GM18498 (cell line): ENCODE results near the gene CRYL1.

Experiments
- ATAC-seq: cut with Tn5 transposase; IDR thresholded peaks from one replicate; pipeline ENCODE4 v1.9.1; 2021; ENCODE audit warnings: mild to moderate bottlenecking, moderate library complexity; ENCODE audit not compliant: unreplicated experiment

Gene CRYL1

DNA sequence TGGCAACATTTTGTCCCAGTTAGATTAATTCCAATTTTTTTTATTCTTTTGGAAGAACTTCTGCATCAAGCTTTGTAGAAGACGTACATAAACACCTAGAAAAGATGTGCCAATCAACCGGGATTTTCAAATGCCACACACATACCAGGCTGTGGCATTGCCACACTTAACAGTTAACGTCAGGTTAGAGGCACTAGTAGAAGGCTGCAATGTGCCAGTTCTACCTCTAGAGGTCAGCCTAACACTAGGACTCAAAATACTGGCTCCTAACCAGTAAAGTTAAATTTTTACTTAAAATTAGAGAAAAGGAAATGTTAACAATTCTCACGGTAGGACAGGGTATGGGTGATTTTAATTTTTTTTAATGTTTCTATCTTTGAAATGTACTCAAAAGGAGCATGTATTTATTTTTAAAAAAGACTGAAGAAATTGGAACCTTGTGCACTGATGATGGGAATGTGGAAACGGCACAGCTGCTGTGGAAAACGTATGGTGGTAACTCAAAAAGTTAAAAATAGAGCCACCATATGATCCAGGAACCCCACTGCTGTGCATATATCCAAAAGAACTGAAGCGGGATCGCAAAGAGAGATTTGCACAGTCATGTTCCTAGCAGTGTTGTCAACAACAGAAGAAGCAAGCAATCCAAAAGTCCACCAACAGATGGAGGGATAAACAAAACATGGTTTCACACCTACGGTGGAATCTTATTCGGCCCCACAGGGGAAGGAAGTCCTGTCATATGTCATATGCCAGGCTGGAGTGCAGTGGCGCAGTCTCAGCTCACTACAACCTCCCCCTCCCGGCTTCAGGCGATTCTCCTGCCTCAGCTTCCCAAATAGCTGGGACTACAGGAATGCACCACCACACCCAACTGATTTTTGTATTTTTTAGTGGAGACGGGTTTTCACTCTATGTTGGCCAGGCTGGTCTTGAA lies 30.3 kb downstream of the CRYL1 start:
- ATAC-seq = no peak

- no peak for ATAC-seq
Measured at GRCh38 chr13:20494656-20495055, 31.0 kb downstream of the CRYL1 start.

- no peak for ATAC-seq
Measured at GRCh38 chr13:20492641-20493040, 33.0 kb downstream of the CRYL1 start.

DNA sequence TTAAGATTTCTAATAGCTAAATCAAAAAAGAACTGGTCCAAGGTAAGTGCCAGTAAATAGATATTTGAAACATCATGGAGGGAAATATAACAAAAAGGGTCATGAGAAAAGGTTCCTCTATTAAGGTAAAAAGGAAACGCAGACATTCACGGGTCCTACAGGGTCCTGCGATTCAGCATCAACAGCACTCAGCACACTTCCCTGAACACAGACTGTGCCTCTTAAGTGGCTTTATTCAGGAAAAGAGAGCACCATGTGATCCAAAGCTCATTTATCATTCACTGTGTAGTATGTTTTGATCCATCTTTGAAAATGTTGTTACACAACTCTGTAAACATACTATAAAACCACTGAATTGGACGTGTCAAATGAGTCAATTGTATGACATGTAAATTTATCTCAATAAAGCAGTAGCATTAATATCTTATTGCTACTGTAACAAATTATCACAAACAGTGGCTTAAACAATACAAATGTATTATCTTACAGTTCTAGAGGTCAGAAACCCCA lies 33.7 kb downstream of the CRYL1 start:
- ATAC-seq = no peak

- ATAC-seq = peak; percentile 51
Measured at GRCh38 chr13:20489185-20489820, 36.4 kb downstream of the CRYL1 start.

DNA sequence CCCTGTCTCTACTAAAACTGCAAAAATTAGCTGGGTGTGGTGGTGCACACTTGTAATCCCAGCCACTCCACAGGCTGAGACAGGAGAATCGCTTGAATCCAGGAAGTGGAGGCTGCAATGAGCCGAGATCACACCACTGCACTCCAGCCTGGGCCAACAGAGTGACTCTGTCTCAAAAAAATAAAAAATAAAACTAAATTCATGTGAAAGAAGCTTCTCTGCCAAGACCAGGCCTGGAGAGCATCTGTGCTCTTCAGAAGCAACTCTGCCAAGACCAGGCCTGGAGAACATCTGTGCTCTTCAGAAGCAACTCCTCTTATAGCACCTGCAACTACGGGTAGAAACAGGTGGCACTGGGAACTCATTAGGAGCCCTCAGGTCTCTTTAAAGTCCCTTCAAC lies 37.7 kb downstream of the CRYL1 start:
- no peak for ATAC-seq

DNA sequence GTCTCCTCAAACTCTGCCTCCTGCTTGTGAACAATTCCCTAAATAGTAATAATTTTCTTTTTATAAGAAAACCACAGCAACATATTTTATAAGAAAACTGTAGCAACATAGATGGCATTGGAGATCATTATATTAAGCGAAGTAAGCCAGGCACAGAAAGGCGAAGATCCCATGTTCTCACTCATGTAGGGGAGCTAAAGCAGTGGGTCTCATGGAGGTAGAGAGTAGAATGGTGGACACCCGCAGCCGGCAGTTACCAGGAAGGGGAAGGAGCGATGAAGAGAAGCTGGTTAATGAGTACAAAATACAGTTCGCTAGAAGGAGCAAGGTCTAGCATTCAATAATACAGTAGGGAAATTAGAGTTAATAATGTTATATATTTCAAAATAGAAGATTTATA lies 42.9 kb downstream of the CRYL1 start:
- ATAC-seq = no peak

GRCh38 chr13:20482275-20482761 lies 43.3 kb downstream of the CRYL1 start:
- no peak for ATAC-seq

GRCh38 chr13:20477394-20477793 lies 48.3 kb downstream of the CRYL1 start:
- no peak for ATAC-seq

DNA sequence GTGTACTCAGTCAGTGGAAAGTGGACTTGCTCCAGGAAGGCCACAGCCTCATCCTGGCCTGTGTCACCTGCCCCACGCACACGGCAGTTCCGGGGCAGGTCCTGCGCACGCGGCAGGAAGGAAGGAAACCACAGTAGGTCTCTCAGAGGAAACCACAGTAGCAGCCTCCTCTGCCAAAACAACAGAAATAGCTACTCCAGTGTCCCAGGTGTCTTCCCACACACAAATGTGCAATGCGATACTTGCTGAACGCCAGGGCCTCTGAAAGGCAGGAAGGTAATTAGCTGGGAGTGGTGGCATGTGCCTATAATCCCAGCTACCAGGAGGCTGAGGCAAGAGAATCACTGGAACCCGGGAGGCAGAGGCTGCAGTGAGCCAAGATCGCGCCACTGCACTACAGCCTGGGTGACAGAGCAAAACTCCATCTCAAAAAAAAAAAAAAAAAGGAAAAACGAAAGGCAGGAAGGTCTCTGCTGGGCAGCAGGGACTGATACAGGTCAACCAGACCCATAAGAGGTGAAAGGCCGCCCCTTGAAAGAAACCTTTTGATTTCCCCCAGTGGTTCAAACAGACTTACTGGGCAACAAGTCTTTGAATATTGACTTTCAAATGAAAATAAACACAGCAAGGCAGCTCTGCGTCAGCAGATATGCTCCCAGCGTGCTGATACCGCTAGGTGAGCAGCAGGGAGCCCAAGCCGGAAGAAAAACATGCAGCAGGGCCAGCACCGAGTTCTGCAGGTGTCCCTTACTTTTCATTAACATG lies 49.5 kb downstream of the CRYL1 start:
- ATAC-seq = peak; percentile 96

- no peak for ATAC-seq
Measured at GRCh38 chr13:20474515-20474914, 51.1 kb downstream of the CRYL1 start.

DNA sequence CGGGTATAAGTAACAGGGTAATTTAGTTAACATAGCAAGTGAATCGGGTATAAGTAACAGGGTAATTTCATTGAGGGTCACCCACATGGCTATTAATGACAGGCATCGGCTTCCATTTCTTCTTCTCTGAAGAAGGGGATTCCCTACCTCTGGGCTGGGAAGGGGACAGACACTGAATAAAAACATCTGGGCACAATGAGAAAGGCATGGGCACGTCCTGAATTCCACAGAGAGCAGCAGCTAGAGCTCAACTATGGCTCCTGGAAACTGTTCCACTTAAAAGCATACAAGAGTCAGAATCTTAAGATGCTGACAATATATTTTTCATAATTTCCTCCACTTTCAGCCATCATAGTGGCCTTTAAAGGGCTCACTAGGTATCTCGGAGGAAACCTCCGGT lies 51.8 kb downstream of the CRYL1 start:
- ATAC-seq = no peak

DNA sequence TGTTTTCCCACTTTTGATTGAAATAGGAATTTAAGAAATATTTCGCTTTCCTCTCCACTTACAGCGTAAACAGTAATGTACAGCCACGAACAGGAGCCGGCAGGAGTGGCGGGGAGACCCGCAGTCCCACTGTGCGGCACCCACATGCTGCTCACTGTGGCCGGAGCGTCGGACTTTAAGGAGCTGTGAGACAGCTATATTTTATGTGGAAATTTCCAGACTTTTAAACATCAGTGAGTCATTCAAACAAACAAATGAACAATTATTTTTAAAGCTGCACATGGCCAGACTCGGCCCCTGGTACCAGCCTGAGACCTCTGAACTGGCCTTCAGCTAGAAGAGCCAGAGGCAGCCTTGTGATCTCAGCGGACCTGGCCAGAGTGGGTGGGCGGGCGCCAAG lies 52.5 kb downstream of the CRYL1 start:
- ATAC-seq = no peak

DNA sequence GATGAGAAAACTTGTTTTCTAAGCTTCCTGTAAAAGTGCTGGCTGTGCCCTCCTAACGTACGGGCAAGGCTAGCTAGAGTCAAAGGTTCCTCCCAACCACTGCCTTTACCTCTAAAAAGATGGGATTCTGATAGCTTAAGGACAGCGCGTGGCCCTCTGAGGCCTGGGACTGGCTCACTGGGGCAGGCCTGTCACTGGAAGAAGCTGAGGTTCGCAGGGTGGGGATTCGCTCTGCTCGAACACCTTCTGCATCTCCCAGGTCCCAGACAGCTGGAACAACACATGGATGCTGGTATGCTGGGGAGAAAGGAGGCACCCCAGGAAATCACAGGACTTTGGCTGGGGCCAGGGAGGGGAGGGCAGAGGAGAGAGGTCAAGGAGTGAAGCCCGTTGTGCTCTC lies 53.1 kb downstream of the CRYL1 start:
- no peak for ATAC-seq

DNA sequence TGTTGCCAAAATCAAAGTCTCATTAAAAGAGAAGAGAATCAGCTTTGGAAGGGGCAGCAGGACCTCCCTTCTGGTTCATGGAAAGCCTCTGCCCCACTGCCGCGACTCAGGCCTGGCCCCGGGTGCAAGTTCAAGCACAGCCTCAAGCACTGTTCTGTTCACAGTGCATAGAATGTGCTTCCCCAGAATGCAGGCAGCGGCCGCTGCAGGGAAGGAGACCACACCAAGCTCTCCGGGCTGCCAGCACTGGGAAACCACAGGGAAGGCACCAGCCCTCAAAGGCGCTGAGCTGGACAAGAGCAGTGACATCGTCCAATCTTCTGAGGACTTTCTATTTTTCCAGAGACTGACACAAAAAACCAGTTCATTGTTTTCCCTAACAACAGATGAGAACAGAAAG lies 55.5 kb downstream of the CRYL1 start:
- no peak for ATAC-seq

- ATAC-seq = no peak
Measured at GRCh38 chr13:20466371-20466770, 59.3 kb downstream of the CRYL1 start.

DNA sequence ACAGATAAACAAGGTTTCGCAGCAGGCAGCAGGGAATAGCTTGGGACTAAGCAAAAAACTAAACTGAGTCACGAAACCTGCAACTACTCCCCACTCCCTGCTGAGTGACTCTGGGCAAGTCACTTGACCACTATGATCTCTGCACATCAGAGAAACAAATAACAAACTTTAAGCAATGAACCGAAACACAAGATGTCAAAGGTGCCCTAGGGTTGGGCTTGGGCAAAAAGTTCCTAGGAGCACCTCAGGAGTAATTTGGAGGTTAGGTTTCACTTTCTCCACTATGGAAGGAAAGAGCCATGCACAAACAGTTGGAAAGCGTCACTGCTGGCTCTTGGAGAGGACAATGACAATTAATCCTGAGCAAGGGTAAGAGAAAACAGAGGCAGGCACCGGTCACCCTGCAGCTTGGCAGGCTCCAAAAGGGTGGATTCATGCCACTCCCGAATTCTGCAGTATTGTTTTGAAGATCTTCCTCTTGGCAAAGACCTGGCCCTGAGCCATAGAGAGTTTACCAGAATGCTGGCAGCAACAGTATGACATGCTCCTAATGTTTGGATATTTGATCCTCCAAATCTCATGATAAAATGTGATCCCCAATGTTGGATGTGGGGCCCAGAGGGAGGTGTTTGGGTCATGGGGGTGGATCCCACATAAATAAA lies 60.3 kb downstream of the CRYL1 start:
- ATAC-seq = no peak

GRCh38 chr13:20462921-20463320 lies 62.7 kb downstream of the CRYL1 start:
- ATAC-seq = no peak

DNA sequence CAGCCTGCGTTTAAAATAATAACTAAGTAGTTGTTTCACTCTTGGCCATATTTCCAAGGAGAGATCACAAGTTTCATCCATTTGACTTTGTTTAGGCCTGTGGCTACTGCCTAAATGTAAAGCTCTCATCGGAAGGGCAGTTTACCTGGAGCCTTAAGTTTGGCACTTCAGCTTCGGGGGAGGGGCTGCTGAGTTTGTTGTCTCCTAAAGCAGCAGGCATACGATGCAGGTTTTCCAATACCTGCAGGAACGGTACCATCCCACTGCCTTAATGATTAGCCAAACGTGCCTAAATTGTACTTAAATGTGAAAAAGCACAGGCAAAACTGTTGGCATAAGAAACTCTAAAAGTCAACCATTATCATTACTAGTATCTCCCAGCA lies 63.1 kb downstream of the CRYL1 start:
- no peak for ATAC-seq

DNA sequence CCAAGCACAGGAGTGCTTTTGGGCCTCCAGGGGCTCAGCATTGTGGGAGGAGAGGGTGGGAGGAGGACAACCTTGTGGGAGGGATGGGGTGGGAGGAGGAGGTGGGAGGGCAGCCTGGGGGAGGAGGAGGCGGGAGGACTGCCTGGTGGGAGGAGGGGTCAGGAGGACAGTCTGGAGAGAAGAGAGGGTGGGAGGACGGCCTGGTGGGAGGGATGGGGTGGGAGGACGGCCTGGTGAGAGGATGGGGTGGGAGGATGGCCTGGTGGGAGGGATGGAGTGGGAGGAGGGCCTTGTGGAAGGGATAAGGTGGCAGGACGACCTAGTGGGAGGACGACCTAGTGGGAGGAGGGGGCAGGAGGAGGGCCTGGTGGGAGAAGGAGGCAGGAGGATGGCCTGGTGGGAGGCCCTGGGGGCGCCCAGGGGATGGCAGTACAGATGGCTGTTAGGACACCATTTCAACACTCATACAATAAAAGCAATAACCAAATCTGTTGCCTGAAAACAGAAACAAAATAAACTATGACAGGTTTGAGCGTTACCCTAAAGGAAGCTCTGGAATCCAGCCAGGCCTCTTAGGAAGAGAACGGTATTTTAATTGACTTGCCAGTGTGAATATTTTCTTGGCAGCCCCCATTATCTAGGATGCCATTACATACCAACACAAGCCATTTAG lies 63.7 kb downstream of the CRYL1 start:
- ATAC-seq = no peak
